Pancreas (tissue), 10 donors: ENCODE data around the gene NAV2. TPM values are rescaled to one million over a fixed set of nuclear protein-coding genes. Genes with fewer than 3 reads are reported as not detected.

Experiments
- ATAC-seq, 4 donors: fragments of 200-7000 bp; cut with Tn5 transposase; one replicate each; pipeline versions ENCODE4 v1.8.0 to v1.9.1; 2020; ENCODE audit warnings: mild to moderate bottlenecking in 4 of 4, moderate library complexity in 4 of 4
- DNase-seq, 6 donors: peaks; one replicate each; pipeline ENCODE4 v3.0.0-alpha.2; 2020
- FAIRE-seq: peaks from 2 replicates; lab custom pipeline; 2012; peaks lifted over from hg19 to GRCh38; lab: Jason Lieb, UNC
- H3K27ac ChIP-seq, 4 donors: fragments of 200-600 bp; sonication (generic); 1 replicate in 3 of 4; 2 replicates in 1 of 4; pipeline versions ENCODE4 v1.5.0 to v1.8.0; 2020
- H3K27me3 ChIP-seq, 4 donors: fragments of 200-600 bp; one replicate each; pipeline ENCODE4 v1.8.0; 2021
- H3K36me3 ChIP-seq, 3 donors: fragments of 200-600 bp; sonication (generic) in 1 of 3; one replicate each; pipeline versions ENCODE4 v1.5.0 to v1.8.0; 2020 to 2021
- H3K4me1 ChIP-seq, 3 donors: fragments of 200-600 bp; one replicate each; pipeline ENCODE4 v1.8.0; 2021
- H3K4me3 ChIP-seq, 4 donors: fragments of 200-600 bp; sonication (generic) in 2 of 4; one replicate each; pipeline versions ENCODE4 v1.5.0 to v1.8.0; 2020 to 2021
- H3K9me3 ChIP-seq, 4 donors: fragments of 200-600 bp; one replicate each; pipeline ENCODE4 v1.8.0; 2021
- CTCF ChIP-seq, 4 donors: fragments of 200-600 bp; sonication (generic) in 3 of 4; IDR thresholded peaks; one replicate each; pipeline versions ENCODE4 v1.5.0 to v1.8.0; 2021; ENCODE audit warnings: antibody characterized with exemption in 4 of 4
- WGBS, 2 donors: extraction: QIAGEN DNeasy Blood & Tissue Kit; methylation state at CpG; one replicate each; pipeline ENCODE4 v1.1.7; 2013; 5-methylcytosine and 5-hydroxymethylcytosine counted together
- intact Hi-C, 3 donors: fragments of 100-400 bp; cut with DNase I; formaldehyde crosslinking; loops; one replicate each; pipeline versions ENCODE4 v1.11.1 to v1.14.2; 2022
- polyA plus RNA-seq, 2 donors: library from polyadenylated mRNA; stranded (reverse); fragments of 200-250 nt; gene quantifications; one replicate each; pipeline ENCODE4 v1.2.3, GENCODE V29; 2013
- total RNA-seq, 6 donors: library from RNA; stranded (reverse); fragmentation: NEBNext Ultra II Directional in 4 of 6; extraction: Animal tissue kit (Norgen Biotek cat#: 25700) in 4 of 6; gene quantifications; one replicate each; pipeline versions ENCODE4 v1.2.1 to v1.2.4, GENCODE V29; 2021 to 2023
- donor health status: healthy with polysubstance abuse.
- donor health status: DM: no; HTN: no; CAD: no; lungs with moderate emphysema.
- donor health status: DM: no; HTN: no; CAD: no.
- donor health status: control.
- donor health status: control.
- donor health status: Bipolar disorder and iron deficiency.
- donor health status: DM: yes; HTN: yes; CAD: no.
- donor health status: DM: no; HTN: no; CAD: no.
- donor health status: DM: no; HTN: no; CAD: no.
- donor health status: DM: yes; HTN: yes; CAD: no.

Gene NAV2
- total and polyA plus RNA-seq, 8 donors, result 5.8 to 26.9 (median 16.3) TPM

- DNase-seq (no peak), ATAC-seq (no peak), FAIRE-seq (no peak)
- Histone ChIP-seq H3K27ac (no peak overlapping the region), H3K9me3 (no peaks in the 10 kb centered on the region), H3K36me3 (no peaks in the 10 kb centered on the region), H3K4me1 (no peaks in the 10 kb centered on the region), H3K4me3 (no peak overlapping the region), H3K27me3 (no peaks in the 10 kb centered on the region)
- WGBS, 2 donors, result 90 to 91% methylated on average over 10 of the region's 10 CpGs
- intact Hi-C loops, result no loop called here
- no peak for TF ChIP-seq CTCF (IDR thresholded peaks at IDR 0.05)
Measured at GRCh38 chr11:19887842-19888241, 175.2 kb downstream of the NAV2 start.

DNA sequence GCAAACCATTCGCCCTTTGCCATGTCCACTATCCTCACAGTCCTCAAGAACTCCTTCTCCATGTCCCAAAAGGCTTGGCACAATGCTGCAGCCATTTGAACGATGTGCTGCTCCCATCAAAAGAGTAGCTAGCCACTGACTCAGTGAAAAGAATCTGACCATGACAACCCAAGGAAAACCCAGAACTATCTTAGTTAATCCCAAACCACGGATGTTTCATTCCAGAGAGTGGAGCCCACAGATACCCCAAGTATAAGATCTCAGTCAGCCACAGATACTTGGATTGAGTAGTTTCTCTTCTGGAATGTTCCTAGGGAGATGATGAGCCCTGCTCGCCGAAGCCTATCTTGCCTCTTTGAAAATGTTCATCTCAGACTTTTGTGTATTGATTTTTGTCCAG lies 176.9 kb downstream of the NAV2 start:
- no peaks in the 10 kb centered on the region for H3K36me3 ChIP-seq
- ATAC-seq (no peak), FAIRE-seq (no peak), DNase-seq (no peak)
- H3K4me3 ChIP-seq, result no peak overlapping the region
- intact Hi-C loops, result no loop called here
- no peaks in the 10 kb centered on the region for H3K4me1 ChIP-seq
- 93 to 94% methylated on average over 5 of the region's 5 CpGs for WGBS, 2 donors
- no peaks in the 10 kb centered on the region for H3K27me3 ChIP-seq
- no peaks in the 10 kb centered on the region for H3K9me3 ChIP-seq
- H3K27ac ChIP-seq, result no peak overlapping the region
- TF ChIP-seq CTCF (IDR thresholded peaks at IDR 0.05), result no peak

DNA sequence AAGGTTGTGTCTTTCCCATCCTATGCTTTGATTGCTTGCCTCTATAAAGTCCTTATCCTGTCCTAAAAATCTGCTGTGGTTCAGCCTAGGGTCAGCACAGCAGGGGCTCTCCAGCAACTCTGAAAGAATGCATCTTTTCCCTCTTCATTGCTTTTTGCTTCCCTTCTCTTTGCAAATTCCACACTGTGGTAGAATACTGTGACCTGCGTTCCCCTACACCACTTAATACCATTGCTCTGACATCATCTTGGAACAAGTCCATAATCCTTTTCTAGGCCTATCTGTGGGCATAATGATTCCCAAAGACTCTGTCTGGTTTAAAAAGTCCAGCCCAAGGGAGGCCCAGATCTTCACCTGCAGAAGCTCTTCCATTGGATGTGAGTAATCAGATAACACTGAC lies 177.7 kb downstream of the NAV2 start:
- Histone ChIP-seq H3K4me1 (no peaks in the 10 kb centered on the region), H3K27me3 (no peaks in the 10 kb centered on the region), H3K27ac (no peak overlapping the region), H3K9me3 (no peaks in the 10 kb centered on the region), H3K36me3 (no peaks in the 10 kb centered on the region), H3K4me3 (no peak overlapping the region)
- ATAC-seq, result peak in 3 of 4 donors; percentile 11 to 66 (median 61)
- no peak for FAIRE-seq
- 61 to 68% methylated on average over 1 of the region's 1 CpG for WGBS, 2 donors
- intact Hi-C loops, result no loop called here
- no peak for DNase-seq
- no peak for TF ChIP-seq CTCF (IDR thresholded peaks at IDR 0.05)

- DNase-seq (no peak), ATAC-seq (no peak), FAIRE-seq (no peak)
- Histone ChIP-seq H3K27me3 (no peaks in the 10 kb centered on the region), H3K9me3 (no peaks in the 10 kb centered on the region), H3K27ac (no peak overlapping the region), H3K36me3 (no peaks in the 10 kb centered on the region), H3K4me3 (no peak overlapping the region), H3K4me1 (peaks cover 0 to 4% (median 0%) of the 10 kb centered on the region in 3 donors)
- no peak for TF ChIP-seq CTCF (IDR thresholded peaks at IDR 0.05)
- intact Hi-C loops, result no loop called here
Measured at GRCh38 chr11:19891022-19891421, 178.4 kb downstream of the NAV2 start.

GRCh38 chr11:19892387-19892786 lies 179.8 kb downstream of the NAV2 start:
- no peak for FAIRE-seq
- Histone ChIP-seq H3K27ac (no peak overlapping the region), H3K4me1 (peaks cover 0 to 6% (median 0%) of the 10 kb centered on the region in 3 donors), H3K4me3 (no peak overlapping the region), H3K27me3 (no peaks in the 10 kb centered on the region), H3K9me3 (no peaks in the 10 kb centered on the region), H3K36me3 (no peaks in the 10 kb centered on the region)
- no peak for ATAC-seq
- no peak for DNase-seq
- WGBS, 2 donors, result 94 to 95% methylated on average over 11 of the region's 11 CpGs
- intact Hi-C loops, result no loop called here
- no peak for TF ChIP-seq CTCF (IDR thresholded peaks at IDR 0.05)
